Lower leg skin (tissue), 4 donors: Measurements from ENCODE around the gene SLC22A25. TPM values are rescaled to one million over a fixed set of nuclear protein-coding genes. Genes with fewer than 3 reads are reported as not detected.
"Not testable (repeated sequence)": the region's sequence is repeated elsewhere in the genome, so short reads cannot be mapped to it uniquely, and the experiment has no call there.

Experiments
- DNase-seq, 2 donors: peaks; one replicate each; pipeline ENCODE4 v3.0.0-alpha.2; 2019; ENCODE audit warnings: low spot score in 2 of 2
- H3K4me3 ChIP-seq: fragments of 200-600 bp; sonication (generic); 2 replicates; pipeline ENCODE4 v1.5.1; 2017; ENCODE audit warnings: mild to moderate bottlenecking, low read depth; ENCODE audit not compliant: poor library complexity, severe bottlenecking
- CTCF ChIP-seq, 3 donors: fragments of 450-650 bp; IDR thresholded peaks; one replicate each; pipeline ENCODE4 v1.5.1; 2016; ENCODE audit warnings: antibody characterized with exemption in 3 of 3, mild to moderate bottlenecking in 3 of 3, moderate library complexity in 2 of 3
- POLR2A ChIP-seq, 2 donors: fragments of 450-650 bp; IDR thresholded peaks; one replicate each; pipeline ENCODE4 v1.6.1; 2016 to 2017; ENCODE audit warnings: antibody characterized with exemption in 2 of 2, mild to moderate bottlenecking in 1 of 2, moderate library complexity in 1 of 2
- WGBS, 2 donors: methylation state at CpG; one replicate each; pipeline ENCODE4 v1.1.5; 2018; 5-methylcytosine and 5-hydroxymethylcytosine counted together
- intact Hi-C: fragments of 100-400 bp; cut with DNase I; formaldehyde crosslinking; loops from one replicate; pipeline ENCODE4 v1.15.0; 2023; ENCODE audit warnings: low total_unique reads
- total RNA-seq, 4 donors: library from RNA; depleted of rRNA; stranded (reverse); fragments of >200 nt; gene quantifications; one replicate each; pipeline ENCODE4 v1.1.0, GENCODE V29; 2016

Gene SLC22A25
- total RNA-seq, 4 donors from 2014 or later: not detected

DNA sequence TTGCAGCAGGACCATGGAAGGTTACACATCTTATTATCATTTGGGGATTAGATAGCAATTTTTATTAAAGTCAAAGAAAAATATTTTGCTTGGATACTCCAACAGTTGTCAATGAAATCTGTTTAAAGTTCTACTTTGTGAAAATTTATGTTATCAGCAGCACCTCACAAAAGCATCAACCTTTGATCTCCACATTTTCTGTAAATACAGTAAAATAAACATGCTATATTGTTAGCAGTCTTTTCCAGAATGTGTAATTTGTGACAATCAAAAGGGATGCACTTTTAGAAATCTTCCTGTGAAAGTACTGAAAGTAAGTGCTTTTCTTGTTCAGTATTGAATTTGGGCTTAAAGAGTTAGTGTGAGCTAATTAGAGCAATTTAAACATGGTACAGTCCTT lies 4.1 kb downstream of the SLC22A25 start:
- no peak overlapping the region for H3K4me3 ChIP-seq
- intact Hi-C loops: no loop called here
- TF ChIP-seq POLR2A (IDR thresholded peaks at IDR 0.05) (no peak), CTCF (IDR thresholded peaks at IDR 0.05) (no peak)
- no peak for DNase-seq

- intact Hi-C loops: no loop called here
- H3K4me3 ChIP-seq: no peak overlapping the region
- TF ChIP-seq POLR2A (IDR thresholded peaks at IDR 0.05): no peak
- TF ChIP-seq CTCF (IDR thresholded peaks at IDR 0.05): no peak
- no peak for DNase-seq
Observed at GRCh38 chr11:63237413-63237812, 6.0 kb downstream of the SLC22A25 start.

- DNase-seq, intact Hi-C loops, H3K4me3 ChIP-seq: not testable (repeated sequence)
- 88 to 90% methylated on average over 8 of the region's 8 CpGs for WGBS, 2 donors
Observed at GRCh38 chr11:63235471-63236461, 7.6 kb downstream of the SLC22A25 start.

GRCh38 chr11:63229815-63230214 lies 13.6 kb downstream of the SLC22A25 start:
- H3K4me3 ChIP-seq: no peak overlapping the region
- TF ChIP-seq POLR2A (IDR thresholded peaks at IDR 0.05) (no peak), CTCF (IDR thresholded peaks at IDR 0.05) (no peak)
- intact Hi-C loops: no loop called here
- DNase-seq: no peak
- 22 to 29% methylated on average over 1 of the region's 1 CpG for WGBS, 2 donors

GRCh38 chr11:63227521-63228107 lies 15.8 kb downstream of the SLC22A25 start:
- intact Hi-C loops: no loop called here
- TF ChIP-seq POLR2A (IDR thresholded peaks at IDR 0.05) (no peak), CTCF (IDR thresholded peaks at IDR 0.05) (no peak)
- no peak for DNase-seq
- H3K4me3 ChIP-seq: no peak overlapping the region
- WGBS, 2 donors: 82 to 86% methylated on average over 2 of the region's 2 CpGs

DNA sequence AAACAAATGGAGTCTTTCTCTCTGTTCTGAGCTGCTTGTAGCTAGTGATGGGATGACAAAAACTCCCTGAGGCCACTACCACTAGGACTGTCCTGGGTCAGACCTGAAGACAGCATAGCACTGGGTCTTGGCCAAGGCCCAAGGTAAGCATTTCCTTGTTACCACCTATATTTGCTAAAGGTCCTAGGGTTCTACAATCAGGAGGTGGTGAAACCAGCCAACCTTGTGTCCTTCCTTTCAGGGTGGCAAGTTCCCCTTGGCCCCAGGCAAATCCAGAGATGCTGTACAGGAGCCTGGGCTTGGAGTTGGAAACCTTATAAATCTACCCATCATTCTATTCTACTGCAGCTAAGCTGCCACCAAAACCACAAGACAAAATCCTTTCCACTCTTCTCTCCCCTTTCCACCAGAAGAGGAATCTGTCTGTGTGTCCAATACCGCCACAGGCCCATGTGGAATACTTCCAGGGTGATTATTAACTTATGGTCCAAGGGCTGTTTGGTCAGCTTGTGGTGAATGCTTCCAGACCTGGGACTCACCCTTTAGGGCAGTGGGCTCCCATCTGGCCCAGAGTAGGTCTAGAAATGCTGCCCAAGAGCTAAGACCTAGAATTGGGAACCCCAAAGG lies 16.8 kb downstream of the SLC22A25 start:
- intact Hi-C loops: no loop called here
- WGBS, 2 donors: 77 to 93% methylated on average over 1 of the region's 1 CpG
- H3K4me3 ChIP-seq: no peak overlapping the region
- no peak for DNase-seq
- TF ChIP-seq CTCF (IDR thresholded peaks at IDR 0.05): no peak
- no peak for TF ChIP-seq POLR2A (IDR thresholded peaks at IDR 0.05)
